HFF-Myc (cell line): ENCODE data around the gene MRPS22.
A peak's percentile ranks its signal among the peaks of the same experiment; 100 is the strongest.

Experiments used
- DNase-seq: peaks from one replicate; pipeline ENCODE4 v3.0.0-alpha.2; 2011; ENCODE audit warnings: low read depth; ENCODE audit errors: extremely low read depth
- H3K4me3 ChIP-seq: replicated peaks from 2 replicates; pipeline ENCODE4 v1.5.1; 2011; ENCODE audit warnings: low read depth, mild to moderate bottlenecking, control low read depth, low read length
- TF ChIP-seq, protein P1 (sequence below): IDR thresholded peaks from 2 replicates; pipeline ENCODE4 v1.5.1; 2012; ENCODE audit warnings: mild to moderate bottlenecking, low read depth, low read length, control low read depth; ENCODE audit errors: missing control alignments

The MRPS22 gene

GRCh38 chr3:139325551-139325950 is 18.3 kb upstream of the MRPS22 start:
- no peak overlapping the region for H3K4me3 ChIP-seq
- TF ChIP-seq, protein P1, sequence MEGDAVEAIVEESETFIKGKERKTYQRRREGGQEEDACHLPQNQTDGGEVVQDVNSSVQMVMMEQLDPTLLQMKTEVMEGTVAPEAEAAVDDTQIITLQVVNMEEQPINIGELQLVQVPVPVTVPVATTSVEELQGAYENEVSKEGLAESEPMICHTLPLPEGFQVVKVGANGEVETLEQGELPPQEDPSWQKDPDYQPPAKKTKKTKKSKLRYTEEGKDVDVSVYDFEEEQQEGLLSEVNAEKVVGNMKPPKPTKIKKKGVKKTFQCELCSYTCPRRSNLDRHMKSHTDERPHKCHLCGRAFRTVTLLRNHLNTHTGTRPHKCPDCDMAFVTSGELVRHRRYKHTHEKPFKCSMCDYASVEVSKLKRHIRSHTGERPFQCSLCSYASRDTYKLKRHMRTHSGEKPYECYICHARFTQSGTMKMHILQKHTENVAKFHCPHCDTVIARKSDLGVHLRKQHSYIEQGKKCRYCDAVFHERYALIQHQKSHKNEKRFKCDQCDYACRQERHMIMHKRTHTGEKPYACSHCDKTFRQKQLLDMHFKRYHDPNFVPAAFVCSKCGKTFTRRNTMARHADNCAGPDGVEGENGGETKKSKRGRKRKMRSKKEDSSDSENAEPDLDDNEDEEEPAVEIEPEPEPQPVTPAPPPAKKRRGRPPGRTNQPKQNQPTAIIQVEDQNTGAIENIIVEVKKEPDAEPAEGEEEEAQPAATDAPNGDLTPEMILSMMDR: no peak
- no peak for DNase-seq

- no peak overlapping the region for H3K4me3 ChIP-seq
- TF ChIP-seq, protein P1: no peak
- no peak for DNase-seq
Measured at GRCh38 chr3:139326131-139326530, 17.7 kb upstream of the MRPS22 start.

- no peak for DNase-seq
- TF ChIP-seq, protein P1: no peak
Measured at GRCh38 chr3:139326707-139327106, 17.1 kb upstream of the MRPS22 start.

DNA sequence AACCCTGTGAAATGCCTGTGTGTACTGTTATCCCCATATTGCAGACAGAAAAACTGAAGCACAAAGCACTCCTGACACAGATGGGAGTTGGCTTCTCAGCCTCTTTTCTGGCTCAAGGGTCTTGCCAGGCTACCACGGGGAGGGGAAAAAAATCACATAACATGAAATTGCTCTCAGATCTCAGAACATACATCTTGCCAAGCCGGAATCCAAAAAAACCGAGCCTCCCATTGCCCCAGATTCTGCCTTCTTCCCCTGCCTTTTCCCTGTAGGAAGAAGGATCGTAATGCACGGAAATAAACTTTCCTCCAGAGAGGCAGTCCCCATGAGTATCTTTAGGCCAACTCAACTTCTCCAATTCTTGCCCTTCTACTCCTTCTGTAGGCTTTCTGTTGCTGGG is 16.6 kb upstream of the MRPS22 start:
- no peak overlapping the region for H3K4me3 ChIP-seq
- TF ChIP-seq, protein P1: no peak
- DNase-seq: no peak

More at GRCh38 chr3:139326707-139327106, 17.1 kb upstream of the MRPS22 start:
- H3K4me3 ChIP-seq: no peak overlapping the region

DNA sequence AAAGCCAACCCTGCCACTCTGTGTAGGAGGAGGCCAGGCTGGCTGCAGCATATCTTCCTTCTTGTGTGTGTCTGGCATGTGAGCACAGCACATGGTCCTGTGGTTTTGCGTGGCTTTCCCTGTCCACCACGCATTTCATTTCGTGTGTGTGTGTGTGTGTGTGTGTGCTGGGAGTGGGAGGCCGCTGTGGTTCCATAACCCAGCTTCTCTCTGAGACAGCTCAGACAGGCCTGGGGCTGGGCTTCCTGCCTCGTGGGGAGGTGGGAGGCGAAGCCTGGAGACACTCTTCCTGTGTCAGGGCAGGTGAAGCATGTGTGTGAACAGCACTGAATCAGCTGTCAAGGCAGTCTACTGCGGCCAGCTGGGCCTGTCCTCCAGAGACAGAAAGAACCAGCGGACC is 16.0 kb upstream of the MRPS22 start:
- H3K4me3 ChIP-seq: no peak overlapping the region
- TF ChIP-seq, protein P1: no peak
- DNase-seq: no peak

GRCh38 chr3:139328356-139328755 is 15.5 kb upstream of the MRPS22 start:
- DNase-seq: no peak
- H3K4me3 ChIP-seq: no peak overlapping the region
- TF ChIP-seq, protein P1: no peak

GRCh38 chr3:139329364-139329850 is 14.4 kb upstream of the MRPS22 start:
- DNase-seq: peak; percentile 42
- TF ChIP-seq, protein P1: peak; percentile 98
- no peak overlapping the region for H3K4me3 ChIP-seq
